Omental fat pad (tissue), 4 donors: Measurements from ENCODE around the gene DLGAP1. TPM values are rescaled to one million over a fixed set of nuclear protein-coding genes. Genes with fewer than 3 reads are reported as not detected.

ENCODE experiments used
- ATAC-seq: fragments of 150-250 bp; one replicate; pipeline ENCODE4 v1.9.1; 2016; ENCODE audit warnings: mild to moderate bottlenecking, moderate library complexity; ENCODE audit not compliant: low FRiP score
- DNase-seq: peaks from one replicate; pipeline ENCODE4 v3.0.0-alpha.2; 2019; ENCODE audit warnings: low spot score
- CTCF ChIP-seq, 3 donors: fragments of 450-650 bp; IDR thresholded peaks; one replicate each; pipeline ENCODE4 v1.5.1; 2016 to 2017; ENCODE audit warnings: antibody characterized with exemption in 3 of 3, mild to moderate bottlenecking in 3 of 3, moderate library complexity in 2 of 3
- total RNA-seq, 4 donors: library from RNA; depleted of rRNA; stranded (reverse); fragments of >200 nt; gene quantifications; one replicate each; pipeline ENCODE4 v1.1.0, GENCODE V29; 2016

The DLGAP1 gene
- total RNA-seq, 4 donors from 2014 or later, result 1.5 to 8.0 (median 5.4) TPM

GRCh38 chr18:4224031-4224704, 230.9 kb downstream of the DLGAP1 start:
- DNase-seq (no peak), ATAC-seq (no peak)
- TF ChIP-seq CTCF (IDR thresholded peaks at IDR 0.05), result no peak

- no peak for TF ChIP-seq CTCF (IDR thresholded peaks at IDR 0.05)
- ATAC-seq (no peak), DNase-seq (no peak)
These were observed 243.8 kb downstream of the DLGAP1 start for GRCh38 chr18:4211111-4211837.

GRCh38 chr18:4208366-4208765, 246.7 kb downstream of the DLGAP1 start:
- no peak for ATAC-seq
- DNase-seq, result no peak
- no peak for TF ChIP-seq CTCF (IDR thresholded peaks at IDR 0.05)

- ATAC-seq, result no peak
- no peak for TF ChIP-seq CTCF (IDR thresholded peaks at IDR 0.05)
- no peak for DNase-seq
These were observed 247.6 kb downstream of the DLGAP1 start for GRCh38 chr18:4207383-4207985.

GRCh38 chr18:4204438-4204720, 250.7 kb downstream of the DLGAP1 start:
- no peak for TF ChIP-seq CTCF (IDR thresholded peaks at IDR 0.05)
- no peak for ATAC-seq
- DNase-seq, result no peak

- ATAC-seq (no peak), DNase-seq (no peak)
- TF ChIP-seq CTCF (IDR thresholded peaks at IDR 0.05), result no peak
These were observed 251.3 kb downstream of the DLGAP1 start for GRCh38 chr18:4203568-4204437.
